Stromal cell of bone marrow (primary cell): Measurements from ENCODE around the gene PIK3AP1.

ENCODE experiments used
- DNase-seq: peaks from one replicate; pipeline ENCODE4 v3.0.0-alpha.2; 2012; ENCODE audit warnings: low read depth

PIK3AP1 gene

DNA sequence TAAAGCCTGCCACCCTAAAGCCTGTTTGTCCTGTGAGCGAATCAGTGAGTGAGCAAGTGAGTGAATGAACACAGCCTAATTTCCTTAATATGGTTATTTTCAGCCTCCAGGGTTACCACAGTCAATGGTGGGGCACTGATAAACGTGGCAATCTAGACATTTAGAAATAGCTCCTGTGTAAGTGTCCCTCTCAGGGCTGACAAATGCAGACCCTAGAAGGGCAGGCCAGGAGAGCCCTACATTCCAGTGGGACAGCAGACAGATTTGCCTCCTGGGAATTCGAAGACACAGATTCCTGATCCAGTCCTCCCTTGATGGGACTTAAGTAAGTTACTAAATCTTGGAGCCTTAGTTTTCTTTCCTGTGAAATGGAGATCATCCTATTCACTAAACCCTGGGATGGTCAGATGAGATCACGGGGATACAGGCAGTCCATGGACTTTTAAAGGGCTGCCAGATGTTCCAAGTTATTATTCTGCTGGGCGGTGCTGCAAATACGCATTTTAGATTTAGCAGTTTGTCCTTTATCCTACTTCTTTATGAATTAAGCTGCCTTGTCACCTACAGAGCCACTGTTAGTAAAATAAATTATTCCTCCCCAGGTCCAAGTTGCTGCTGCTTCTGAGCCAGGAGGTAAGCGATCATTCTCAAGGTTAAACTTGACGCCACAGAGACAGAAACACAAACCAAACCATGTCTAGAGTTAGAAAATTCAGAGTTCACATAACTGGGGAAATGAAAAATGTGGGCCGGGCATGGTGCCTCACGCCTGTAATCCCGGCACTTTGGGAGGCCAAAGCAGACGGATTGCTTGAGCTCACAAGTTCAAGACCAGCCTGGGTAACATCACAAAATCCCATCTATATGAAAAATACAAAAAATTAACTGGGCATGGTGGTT, 78.7 kb downstream of the PIK3AP1 start:
- no peak for DNase-seq

- no peak for DNase-seq
Observed at GRCh38 chr10:96639899-96640298, 80.4 kb downstream of the PIK3AP1 start.

DNA sequence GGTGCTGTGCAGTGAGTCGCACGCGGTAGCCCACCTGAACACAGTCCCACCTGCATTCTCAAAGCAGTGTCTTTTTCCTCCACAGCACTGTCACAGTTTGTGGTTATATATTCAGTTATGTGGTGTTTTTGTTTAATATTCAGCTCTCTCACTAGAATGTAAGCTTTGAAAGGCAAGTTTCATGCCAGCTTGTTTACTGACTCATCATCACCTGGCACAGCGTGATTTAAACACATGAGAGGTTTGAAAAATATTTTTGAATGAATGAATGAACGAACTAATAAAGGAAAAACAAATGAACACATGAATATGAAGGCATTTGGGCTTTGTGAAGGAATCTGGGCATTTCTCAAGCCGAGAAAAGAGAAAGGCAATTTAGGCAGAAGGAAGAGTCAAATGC, 81.6 kb downstream of the PIK3AP1 start:
- no peak for DNase-seq

GRCh38 chr10:96638120-96638519, 82.2 kb downstream of the PIK3AP1 start:
- no peak for DNase-seq

DNA sequence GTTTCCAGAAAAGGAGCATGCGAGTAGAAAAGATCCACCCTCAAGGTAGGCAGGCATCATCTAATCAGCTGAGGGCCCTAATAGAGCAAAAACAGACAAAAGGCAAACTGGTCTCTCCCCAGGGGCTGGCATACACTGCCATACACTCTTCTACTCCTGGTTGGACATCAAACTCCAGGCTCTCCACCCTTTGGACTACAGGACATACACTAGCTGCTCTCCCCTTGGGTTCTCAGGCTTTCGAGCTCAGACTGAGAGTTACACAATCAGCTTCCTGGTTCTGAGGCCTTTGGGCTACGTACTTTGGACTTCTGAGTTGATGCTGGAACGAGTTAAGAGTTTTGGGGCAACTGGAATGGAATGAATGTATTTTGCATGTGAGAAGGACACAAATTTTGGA, 82.6 kb downstream of the PIK3AP1 start:
- no peak for DNase-seq

DNA sequence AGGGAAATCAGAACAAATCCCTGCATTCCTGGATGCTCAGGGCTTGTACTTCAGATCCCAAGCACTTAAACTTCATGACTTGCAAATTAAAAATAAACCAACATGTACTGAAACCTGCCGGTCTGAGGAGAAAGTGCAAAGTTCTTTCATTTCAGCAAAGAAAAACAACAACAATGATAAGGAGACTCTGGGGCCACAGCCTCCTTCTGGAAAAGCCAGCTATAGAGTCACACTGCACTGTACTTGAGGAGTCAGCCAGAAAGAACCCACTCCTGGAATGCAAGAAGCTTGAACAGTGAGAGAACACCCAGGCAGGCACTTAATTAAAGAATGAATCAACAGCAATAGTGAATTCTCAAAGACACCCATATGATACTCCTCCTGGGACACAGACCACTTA, 83.8 kb downstream of the PIK3AP1 start:
- no peak for DNase-seq

DNA sequence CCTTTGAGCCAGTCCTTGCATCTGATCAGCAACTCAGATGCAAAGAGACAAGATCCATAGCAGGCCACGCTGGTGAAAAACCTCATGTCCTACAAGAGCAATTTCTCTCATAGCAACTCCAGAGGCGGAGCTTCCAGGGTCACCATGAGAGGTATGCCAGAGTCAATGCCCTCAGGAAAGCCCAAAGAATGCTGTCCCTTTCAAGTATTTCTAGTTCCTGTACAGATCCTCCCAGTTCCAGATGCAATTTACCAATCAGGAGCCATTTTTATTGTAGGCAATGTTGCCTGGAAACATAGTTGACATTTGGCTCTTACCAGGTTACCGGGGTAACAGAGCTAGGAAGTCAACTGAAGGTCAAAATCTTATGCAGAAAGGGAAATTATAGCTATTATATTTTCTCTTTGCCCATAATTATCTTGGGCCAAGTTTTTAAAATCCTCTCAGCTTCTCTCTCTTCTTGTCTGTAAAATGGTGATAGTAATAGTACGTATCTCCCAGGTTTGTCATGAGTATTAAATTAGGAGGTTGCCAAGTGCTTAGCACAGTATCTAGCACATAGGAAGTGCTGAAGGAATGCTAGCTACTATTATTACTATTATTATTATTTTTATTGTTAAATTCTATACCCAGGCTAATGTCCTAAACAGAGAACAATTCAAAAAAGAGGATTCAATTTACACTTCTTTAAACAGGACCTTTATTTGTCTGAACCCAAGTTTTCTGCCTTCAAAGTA, 87.2 kb downstream of the PIK3AP1 start:
- DNase-seq: no peak

DNA sequence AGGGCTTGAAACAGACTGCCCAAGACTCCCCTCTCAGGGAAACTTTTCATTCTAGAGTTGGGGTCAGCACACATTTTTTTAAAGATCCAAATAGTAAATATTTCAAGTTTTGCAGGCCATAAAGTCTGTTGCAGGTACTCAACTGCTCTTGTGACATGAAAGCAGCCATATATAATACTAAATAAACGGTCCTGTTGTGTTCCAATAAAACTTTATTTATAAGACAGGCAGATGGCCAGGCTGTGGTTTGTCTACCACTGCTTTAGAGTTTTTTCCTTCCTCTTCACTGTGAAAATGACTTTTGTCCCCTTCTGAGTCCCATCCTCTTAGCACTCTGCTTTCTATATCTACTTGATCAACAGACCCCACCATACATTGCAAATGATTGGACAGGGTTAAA, 93.0 kb downstream of the PIK3AP1 start:
- DNase-seq: no peak

DNA sequence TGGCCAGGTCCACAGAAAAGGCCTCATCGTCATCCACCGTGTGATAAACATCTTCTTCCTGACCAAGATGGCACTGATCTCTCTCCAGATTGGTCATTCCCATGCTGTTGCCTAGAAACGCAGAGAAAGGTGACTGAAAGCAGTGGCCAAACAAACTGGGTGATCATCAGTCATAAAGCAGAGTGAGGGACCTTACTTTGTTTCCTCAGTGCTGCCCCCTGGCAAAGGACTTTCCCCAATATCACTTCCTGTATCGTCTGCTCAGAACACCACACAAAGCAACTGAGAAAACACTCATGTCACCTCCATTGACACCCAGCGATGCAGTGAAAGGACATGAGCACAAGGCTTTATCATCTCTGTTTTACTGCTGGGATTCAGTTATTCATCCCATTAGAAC, 93.5 kb downstream of the PIK3AP1 start:
- DNase-seq: no peak

DNA sequence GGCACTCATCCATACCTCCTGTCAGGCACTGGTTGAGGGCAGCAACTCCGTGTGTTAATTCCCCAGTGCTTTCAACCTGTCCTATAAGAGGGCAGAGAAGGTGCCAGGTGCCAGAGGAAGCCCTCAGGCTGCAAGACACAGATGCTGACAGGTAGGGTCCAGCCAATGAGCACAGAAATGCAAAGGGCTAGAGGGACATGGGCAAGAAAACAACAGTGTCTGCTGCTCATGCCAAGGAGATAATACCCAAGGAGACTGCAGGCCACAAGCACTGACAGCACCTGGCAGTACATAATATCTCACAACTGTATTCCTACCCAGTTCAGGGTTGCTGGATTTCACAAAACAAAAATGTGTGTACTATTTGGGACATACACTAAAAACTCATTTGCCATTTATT, 95.1 kb downstream of the PIK3AP1 start:
- DNase-seq: no peak

GRCh38 chr10:96622013-96622787, 98.1 kb downstream of the PIK3AP1 start:
- no peak for DNase-seq

DNA sequence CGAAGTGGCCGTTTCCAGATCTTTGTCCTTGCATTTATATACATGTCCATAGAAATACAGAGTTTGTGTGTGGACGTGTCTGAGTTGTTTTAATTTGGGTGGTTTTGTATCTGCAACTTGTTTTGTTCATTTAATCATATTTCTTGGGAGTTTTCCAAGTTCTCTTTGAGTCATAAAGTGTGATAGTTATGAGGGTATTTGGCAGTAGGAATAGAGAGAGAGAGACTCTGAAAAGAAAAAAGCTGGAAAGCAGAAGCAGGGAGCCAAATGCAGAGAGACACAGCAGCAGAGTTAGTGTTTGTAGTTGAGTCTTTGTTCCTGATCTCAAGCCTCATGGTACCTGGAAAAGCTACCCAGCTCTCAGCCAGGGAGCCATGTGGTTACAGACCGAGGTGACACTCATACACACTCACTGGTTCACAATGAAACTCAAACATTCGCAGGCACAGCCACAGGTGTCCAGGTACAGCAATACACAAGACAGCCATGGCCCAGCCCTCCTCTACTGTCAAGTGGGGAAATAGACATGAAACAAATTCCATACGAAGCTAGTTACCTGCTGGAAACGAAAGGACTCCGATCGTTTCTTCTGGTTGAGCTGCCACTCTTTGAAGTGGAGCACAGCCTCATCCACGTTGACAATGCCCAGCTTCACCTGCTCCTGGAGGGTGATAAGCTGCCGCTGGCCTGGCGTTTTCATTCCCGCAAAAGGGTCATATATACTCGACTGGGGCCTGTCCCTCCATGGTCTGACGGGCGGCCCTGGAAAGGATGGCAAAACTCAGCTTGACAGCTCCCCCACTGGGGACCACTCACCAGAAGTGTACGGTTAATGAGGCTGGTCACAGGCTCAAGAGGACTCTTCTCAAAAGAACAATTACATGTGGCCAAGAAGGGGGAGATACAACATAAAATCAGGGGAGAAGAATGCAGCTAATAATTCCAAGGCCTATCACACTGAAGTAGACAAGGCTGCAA, 100.2 kb downstream of the PIK3AP1 start:
- DNase-seq: peak; percentile 46

DNA sequence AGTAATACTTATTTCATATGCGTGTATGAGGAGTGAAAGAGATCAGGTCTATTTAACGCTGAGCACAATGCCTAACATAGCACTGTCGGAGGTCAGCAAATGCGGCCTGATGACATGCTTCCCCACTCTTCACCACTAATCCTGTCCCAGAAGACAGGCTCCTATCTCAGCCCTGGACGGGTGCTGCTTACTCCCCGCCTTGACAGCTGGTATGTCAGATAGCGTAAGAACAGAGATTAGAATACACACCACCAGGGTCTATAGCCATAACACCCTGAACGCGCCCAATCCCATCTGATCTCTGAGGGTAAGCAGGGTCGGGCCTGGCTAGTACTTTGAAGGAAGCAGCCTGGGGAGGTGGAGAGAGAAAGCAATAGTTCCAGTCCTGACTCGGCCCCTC, 101.2 kb downstream of the PIK3AP1 start:
- DNase-seq: no peak

- DNase-seq: peak; percentile 27
Observed at GRCh38 chr10:96618653-96619052, 101.7 kb downstream of the PIK3AP1 start.

GRCh38 chr10:96616961-96617360, 103.4 kb downstream of the PIK3AP1 start:
- no peak for DNase-seq

DNA sequence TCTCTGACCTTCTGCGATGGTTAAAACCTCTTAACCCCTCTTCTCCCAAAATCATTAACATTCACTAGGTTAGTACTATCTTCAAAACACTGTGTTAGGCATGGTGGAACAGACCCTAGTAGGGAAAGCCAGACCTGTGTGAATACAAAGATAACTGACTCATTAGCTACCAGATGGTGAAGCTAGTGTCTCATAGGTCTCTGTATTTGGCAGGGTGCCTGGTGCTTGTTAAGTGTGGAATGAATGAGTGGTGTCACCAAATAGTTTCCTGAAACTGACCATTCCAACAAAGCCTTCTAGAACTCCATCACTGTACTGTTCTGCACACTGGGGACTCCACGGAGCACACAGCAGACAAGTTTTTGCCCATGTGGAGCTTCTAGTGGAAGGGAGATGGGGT, 105.8 kb downstream of the PIK3AP1 start:
- peak; percentile 80 for DNase-seq

- peak; percentile 14 for DNase-seq
Observed at GRCh38 chr10:96613576-96613975, 106.7 kb downstream of the PIK3AP1 start.

- DNase-seq: no peak
Observed at GRCh38 chr10:96612055-96612830, 108.1 kb downstream of the PIK3AP1 start.

DNA sequence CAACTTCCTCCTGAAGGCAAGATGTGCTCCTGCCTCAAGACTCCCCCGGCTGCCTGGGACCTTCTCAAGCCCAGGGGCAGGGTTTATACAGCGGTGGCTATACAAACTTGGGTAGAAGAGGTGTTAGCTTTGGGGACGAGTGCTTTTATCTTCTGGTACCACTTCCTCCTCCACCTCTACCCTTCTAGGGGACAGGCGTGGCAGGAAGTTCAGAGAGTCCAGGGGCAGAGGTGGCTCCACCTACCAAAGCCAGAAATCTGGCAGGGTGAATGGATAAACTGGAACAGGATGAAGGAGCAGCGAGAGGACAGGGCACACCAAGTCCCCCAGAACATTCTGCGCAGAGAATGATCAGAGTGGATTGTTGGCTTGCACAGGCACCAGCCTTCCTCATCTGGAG, 109.5 kb downstream of the PIK3AP1 start:
- no peak for DNase-seq

DNA sequence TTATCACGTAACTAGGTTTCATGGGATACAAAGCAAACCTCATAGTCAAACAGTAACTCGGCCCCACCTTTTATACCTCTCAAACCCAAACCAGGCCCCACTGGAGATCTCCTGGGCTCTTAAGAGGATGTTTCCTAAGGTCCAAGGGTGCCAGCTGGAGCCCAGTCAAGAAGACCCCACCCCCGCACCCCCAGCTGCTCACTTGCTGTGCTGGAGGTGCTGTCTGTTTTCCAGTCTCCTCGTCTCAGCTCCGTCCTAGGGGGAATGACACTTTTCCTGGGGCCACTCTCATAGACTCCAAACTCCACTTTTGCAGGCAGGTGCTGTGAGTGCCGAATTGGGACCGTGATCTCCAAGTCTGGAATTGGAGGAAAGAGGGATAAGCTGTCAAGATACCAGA, 110.8 kb downstream of the PIK3AP1 start:
- DNase-seq: no peak

DNA sequence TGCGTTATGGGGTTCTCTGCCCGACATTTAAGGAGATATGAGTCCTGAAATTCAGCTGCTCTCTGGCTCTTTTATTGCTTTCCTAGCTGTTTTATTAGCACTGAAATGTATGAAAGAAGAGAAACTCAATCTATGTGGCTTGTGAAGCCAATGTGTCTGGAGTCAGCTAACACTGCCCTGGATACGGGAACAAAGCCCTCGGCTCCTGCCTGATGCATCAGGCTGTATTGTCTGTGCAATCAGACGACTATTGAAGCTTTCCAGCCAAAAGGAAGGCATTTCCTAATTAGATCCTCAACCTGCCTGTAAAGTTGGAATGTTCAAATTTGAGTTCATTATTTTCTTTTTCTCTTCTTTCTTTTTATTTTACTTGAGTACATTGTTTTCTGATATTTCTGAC, 111.5 kb downstream of the PIK3AP1 start:
- no peak for DNase-seq
